A673 (cell line): ENCODE measurements around the gene RITA1. TPM values are rescaled to one million over a fixed set of nuclear protein-coding genes. Genes with fewer than 3 reads are reported as not detected.

Experiments used
- BruUV-seq: library from RNA; stranded (reverse); fragments of 400-500 nt; replicated peaks from 2 replicates; lab custom pipeline; 2021; lab: Mats Ljungman, UMichigan
- CTCF ChIA-PET: fragments of 300-600 bp; sonication (Branson Sonifier 250); formaldehyde crosslinking; loops from one replicate; lab custom pipeline; 2022; ENCODE audit warnings: antibody characterized with exemption; lab: Charles Lee
- POLR2A ChIA-PET: fragments of 300-600 bp; sonication (Branson Sonifier 250); formaldehyde crosslinking; loops from one replicate; lab custom pipeline; 2022; ENCODE audit warnings: antibody characterized with exemption; ENCODE audit not compliant: low non-redundant PET; lab: Charles Lee
- DNase-seq: peaks from one replicate; pipeline ENCODE4 v3.0.0-alpha.2; 2015; ENCODE audit warnings: low spot score
- H3K27ac ChIP-seq: fragments of 200-600 bp; sonication (generic); 2 replicates; pipeline ENCODE4 v1.5.1; 2016; ENCODE audit warnings: mixed run types, low read depth, mild to moderate bottlenecking, mixed read lengths, antibody characterized with exemption, low read length; ENCODE audit not compliant: poor library complexity, severe bottlenecking
- H3K27me3 ChIP-seq: fragments of 200-600 bp; sonication (generic); replicated peaks from 2 replicates; pipeline ENCODE4 v1.6.1; 2017; ENCODE audit warnings: mixed run types, low read depth, mild to moderate bottlenecking, mixed read lengths, antibody characterized with exemption, low read length; ENCODE audit not compliant: insufficient read depth, poor library complexity
- H3K36me3 ChIP-seq: fragments of 200-600 bp; sonication (generic); 2 replicates; pipeline ENCODE4 v1.6.1; 2016; ENCODE audit warnings: mixed run types, mild to moderate bottlenecking, mixed read lengths, antibody characterized with exemption, low read length; ENCODE audit not compliant: insufficient read depth, poor library complexity, severe bottlenecking
- H3K4me1 ChIP-seq: fragments of 200-600 bp; sonication (generic); 2 replicates; pipeline ENCODE4 v1.6.1; 2017; ENCODE audit warnings: mixed run types, mild to moderate bottlenecking, mixed read lengths, antibody characterized with exemption, low read length; ENCODE audit not compliant: insufficient read depth, poor library complexity, severe bottlenecking
- H3K4me3 ChIP-seq: fragments of 200-600 bp; sonication (generic); 2 replicates; pipeline ENCODE4 v1.5.1; 2016; ENCODE audit warnings: low read depth, mixed run types, mild to moderate bottlenecking, mixed read lengths, low read length; ENCODE audit not compliant: poor library complexity, severe bottlenecking
- H3K9me3 ChIP-seq: fragments of 200-600 bp; sonication (generic); 2 replicates; pipeline ENCODE4 v1.6.1; 2016; ENCODE audit warnings: mixed run types, low read depth, mild to moderate bottlenecking, mixed read lengths, antibody characterized with exemption, low read length; ENCODE audit not compliant: poor library complexity, severe bottlenecking
- EZH2 ChIP-seq: fragments of 200-600 bp; sonication (generic); IDR thresholded peaks from 2 replicates; pipeline ENCODE4 v1.6.1; 2017; ENCODE audit warnings: borderline replicate concordance, low read depth, mild to moderate bottlenecking, mixed read lengths, antibody characterized with exemption, low read length; ENCODE audit not compliant: poor library complexity, severe bottlenecking
- intact Hi-C: fragments of 100-400 bp; cut with micrococcal nuclease; formaldehyde crosslinking; loops from one replicate; pipeline ENCODE4 v1.10.0; 2022; ENCODE audit not compliant: unreplicated experiment
- total RNA-seq: library from RNA; stranded (reverse); gene quantifications from 2 replicates; pipeline ENCODE4 v1.2.3, GENCODE V29; 2021
- TF ChIP-seq, protein P1 (sequence below): fragments of 300-800, 200-600 bp; sonication (generic); conservative IDR thresholded peaks from 2 replicates; pipeline ENCODE4 v1.5.1; 2017; ENCODE audit warnings: low read depth, mild to moderate bottlenecking, antibody characterized with exemption, low read length, moderate library complexity, mixed read lengths

RITA1 gene
- total RNA-seq, 1 experiment from 2014 or later, result 22.3 TPM

DNA sequence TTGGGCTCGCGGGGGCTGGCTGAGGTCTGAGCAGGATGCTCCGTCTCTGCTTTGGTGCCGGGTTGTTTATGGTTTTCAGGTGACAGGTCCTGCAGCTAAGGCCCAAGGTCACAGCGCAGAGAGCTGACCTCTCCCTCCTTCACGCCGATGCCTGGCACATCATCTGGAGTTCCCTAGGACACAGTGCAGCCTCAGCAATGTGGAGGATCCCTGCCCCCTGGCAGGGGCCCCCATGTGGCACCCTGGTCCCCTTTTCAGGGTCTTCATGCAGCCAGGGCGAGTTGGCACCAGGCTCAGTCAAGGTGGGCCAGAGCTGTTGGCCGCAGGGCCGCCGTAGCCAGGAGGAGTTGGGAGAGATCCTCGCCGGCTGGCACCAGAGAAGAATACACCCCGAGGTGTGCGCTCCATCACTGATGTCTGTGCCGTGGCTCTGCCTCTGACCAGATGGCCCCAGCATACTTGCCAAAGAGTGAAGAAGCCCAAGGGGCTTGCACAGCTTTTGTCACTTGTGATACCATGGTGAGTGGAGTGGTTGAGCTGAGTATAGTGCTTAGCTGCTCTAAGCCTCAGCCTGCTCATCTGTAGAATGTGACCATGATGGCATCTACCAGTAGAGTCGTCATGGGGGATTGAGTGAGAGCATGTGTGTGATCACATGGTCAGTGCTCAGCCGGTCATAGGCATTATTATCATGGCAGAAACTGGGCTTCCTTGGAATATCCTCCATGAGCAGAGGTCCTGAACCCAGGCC, 46.7 kb downstream of the RITA1 start:
- CTCF ChIA-PET, result no interaction called here
- H3K4me1 ChIP-seq, result peaks cover 14% of the 10 kb centered on the region
- POLR2A ChIA-PET, result no interaction called here
- BruUV-seq, result no TSS peak
- H3K27ac ChIP-seq, result peak overlapping the region; percentile 59
- DNase-seq, result no peak
- peaks cover 14% of the 10 kb centered on the region for H3K36me3 ChIP-seq
- no peak overlapping the region for H3K4me3 ChIP-seq
- TF ChIP-seq, protein P1, sequence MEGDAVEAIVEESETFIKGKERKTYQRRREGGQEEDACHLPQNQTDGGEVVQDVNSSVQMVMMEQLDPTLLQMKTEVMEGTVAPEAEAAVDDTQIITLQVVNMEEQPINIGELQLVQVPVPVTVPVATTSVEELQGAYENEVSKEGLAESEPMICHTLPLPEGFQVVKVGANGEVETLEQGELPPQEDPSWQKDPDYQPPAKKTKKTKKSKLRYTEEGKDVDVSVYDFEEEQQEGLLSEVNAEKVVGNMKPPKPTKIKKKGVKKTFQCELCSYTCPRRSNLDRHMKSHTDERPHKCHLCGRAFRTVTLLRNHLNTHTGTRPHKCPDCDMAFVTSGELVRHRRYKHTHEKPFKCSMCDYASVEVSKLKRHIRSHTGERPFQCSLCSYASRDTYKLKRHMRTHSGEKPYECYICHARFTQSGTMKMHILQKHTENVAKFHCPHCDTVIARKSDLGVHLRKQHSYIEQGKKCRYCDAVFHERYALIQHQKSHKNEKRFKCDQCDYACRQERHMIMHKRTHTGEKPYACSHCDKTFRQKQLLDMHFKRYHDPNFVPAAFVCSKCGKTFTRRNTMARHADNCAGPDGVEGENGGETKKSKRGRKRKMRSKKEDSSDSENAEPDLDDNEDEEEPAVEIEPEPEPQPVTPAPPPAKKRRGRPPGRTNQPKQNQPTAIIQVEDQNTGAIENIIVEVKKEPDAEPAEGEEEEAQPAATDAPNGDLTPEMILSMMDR, result no peak
- no peak for TF ChIP-seq EZH2
- intact Hi-C loops, result no loop called here
- no peaks in the 10 kb centered on the region for H3K9me3 ChIP-seq
- H3K27me3 ChIP-seq, result no peaks in the 10 kb centered on the region

DNA sequence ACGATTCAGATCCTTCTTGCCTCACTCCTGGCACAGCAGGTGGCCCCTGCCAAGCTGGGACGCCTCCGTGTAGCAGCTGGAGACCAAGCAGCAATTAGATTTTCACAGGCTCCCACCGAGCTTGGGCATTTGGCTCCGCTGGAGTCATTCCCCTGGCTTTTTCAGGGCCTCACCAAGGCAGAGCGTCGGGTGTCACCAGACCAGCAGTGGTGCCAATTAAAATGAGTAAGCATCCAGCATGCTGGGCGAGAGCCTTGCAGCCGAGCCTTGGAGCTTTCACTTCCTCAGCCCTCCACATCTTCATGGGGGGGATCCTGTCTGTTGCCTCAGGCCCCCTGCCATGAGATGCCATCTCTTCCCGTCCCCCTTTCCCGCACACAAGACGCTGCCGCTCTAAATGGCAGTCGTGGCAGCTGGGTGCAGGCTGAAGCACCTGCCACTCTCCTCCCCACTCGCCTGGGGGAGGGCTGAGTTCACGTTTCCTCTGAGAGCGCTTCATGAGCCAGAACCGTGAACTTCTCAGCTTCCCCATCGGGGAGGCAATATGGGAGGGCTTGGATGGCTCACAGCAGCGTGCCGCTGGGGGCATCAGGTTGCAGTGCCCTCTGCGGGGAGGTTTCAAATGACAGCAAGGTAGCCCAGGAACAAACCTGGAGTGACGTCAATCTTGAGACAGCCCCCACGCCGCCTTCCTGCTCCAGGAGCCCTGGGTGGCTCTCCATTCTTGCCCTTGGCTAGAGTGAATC, 47.5 kb downstream of the RITA1 start:
- Histone ChIP-seq H3K4me3 (no peak overlapping the region), H3K9me3 (no peaks in the 10 kb centered on the region), H3K27ac (peak overlapping the region; percentile 59), H3K4me1 (peaks cover 14% of the 10 kb centered on the region), H3K36me3 (peaks cover 14% of the 10 kb centered on the region), H3K27me3 (no peaks in the 10 kb centered on the region)
- POLR2A ChIA-PET, result no interaction called here
- DNase-seq, result peak; percentile 89
- BruUV-seq, result no TSS peak
- TF ChIP-seq, protein P1, result 0 out of 2 replicates have a peak, but pooled peaks have one; percentile 26
- TF ChIP-seq EZH2, result no peak
- intact Hi-C loops, result no loop called here
- CTCF ChIA-PET, result no interaction called here

DNA sequence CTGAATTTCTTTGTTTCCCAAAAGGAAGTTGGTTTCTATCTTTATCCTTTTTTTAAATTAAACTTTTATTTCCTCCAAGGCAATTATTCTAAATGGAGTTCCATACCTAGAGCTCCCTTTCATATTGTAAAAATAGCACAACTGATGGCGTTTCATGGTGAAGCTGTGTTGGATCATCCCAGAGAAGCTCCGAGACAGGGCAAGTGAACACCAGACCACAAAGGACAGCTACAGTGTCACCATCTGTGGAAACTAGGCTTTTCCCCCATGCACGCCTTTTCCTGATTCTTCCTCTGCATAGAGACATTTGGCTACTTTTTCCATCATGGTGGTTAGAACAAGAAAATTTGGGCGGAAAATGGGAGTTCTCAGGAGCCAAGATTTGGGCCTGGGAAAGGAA, 48.4 kb downstream of the RITA1 start:
- H3K4me3 ChIP-seq, result no peak overlapping the region
- H3K9me3 ChIP-seq, result no peaks in the 10 kb centered on the region
- H3K36me3 ChIP-seq, result peaks cover 14% of the 10 kb centered on the region
- intact Hi-C loops, result no loop called here
- no TSS peak for BruUV-seq
- DNase-seq, result no peak
- H3K27ac ChIP-seq, result no peak overlapping the region
- no peaks in the 10 kb centered on the region for H3K27me3 ChIP-seq
- H3K4me1 ChIP-seq, result peaks cover 14% of the 10 kb centered on the region
- no peak for TF ChIP-seq EZH2
- TF ChIP-seq, protein P1, result no peak
- POLR2A ChIA-PET, result no interaction called here
- CTCF ChIA-PET, result no interaction called here
